Stimulated activated CD8-positive, alpha-beta memory T cell treated with anti-CD3 and anti-CD28 coated beads, Interleukin-2, amount 100 ng/mL, for 48 hours (primary cell): ENCODE measurements around the gene LILRA6.
"Not testable (repeated sequence)": the region's sequence is repeated elsewhere in the genome, so short reads cannot be mapped to it uniquely, and the experiment has no call there.

Experiments
- DNase-seq, 2 donors: peaks; one replicate each; pipeline ENCODE4 v3.0.0-alpha.2; 2020; ENCODE audit warnings: low read depth in 2 of 2

The LILRA6 gene

GRCh38 chr19:54231077-54231931, 11.3 kb downstream of the LILRA6 start:
- DNase-seq, result peak; percentile 70 to 86

GRCh38 chr19:54230031-54230430, 12.6 kb downstream of the LILRA6 start:
- DNase-seq, result no peak

GRCh38 chr19:54229146-54229545, 13.4 kb downstream of the LILRA6 start:
- DNase-seq, result no peak

GRCh38 chr19:54224619-54225018, 18.0 kb downstream of the LILRA6 start:
- DNase-seq, result not testable (repeated sequence)

GRCh38 chr19:54223937-54224281, 18.7 kb downstream of the LILRA6 start:
- not testable (repeated sequence) for DNase-seq

- DNase-seq, result not testable (repeated sequence)
Measured at GRCh38 chr19:54223277-54223936, 19.2 kb downstream of the LILRA6 start.

- not testable (repeated sequence) for DNase-seq
Measured at GRCh38 chr19:54222474-54223276, 19.9 kb downstream of the LILRA6 start, which contains the start of gene LILRB3. Gene LILRB3, minus strand, starts transcription at chr19:54223007. Its CDS starts 31 bp downstream, at chr19:54222976.

- not testable (repeated sequence) for DNase-seq
Measured at GRCh38 chr19:54221947-54222346, 20.6 kb downstream of the LILRA6 start.

GRCh38 chr19:54219702-54220101, 22.9 kb downstream of the LILRA6 start:
- DNase-seq, result not testable (repeated sequence)

GRCh38 chr19:54218960-54219661, 23.5 kb downstream of the LILRA6 start:
- no peak for DNase-seq

- DNase-seq, result no peak
Measured at GRCh38 chr19:54218259-54218658, 24.3 kb downstream of the LILRA6 start.

GRCh38 chr19:54217517-54218247, 24.9 kb downstream of the LILRA6 start:
- not testable (repeated sequence) for DNase-seq

GRCh38 chr19:54216869-54217268, 25.7 kb downstream of the LILRA6 start:
- DNase-seq, result no peak

- not testable (repeated sequence) for DNase-seq
Measured at GRCh38 chr19:54214734-54215133, 27.9 kb downstream of the LILRA6 start.

- not testable (repeated sequence) for DNase-seq
Measured at GRCh38 chr19:54214217-54214616, 28.4 kb downstream of the LILRA6 start.

- no peak for DNase-seq
Measured at GRCh38 chr19:54211235-54211634, 31.4 kb downstream of the LILRA6 start.

GRCh38 chr19:54209811-54210494, 32.6 kb downstream of the LILRA6 start:
- no peak for DNase-seq

- no peak for DNase-seq
Measured at GRCh38 chr19:54209058-54209810, 33.4 kb downstream of the LILRA6 start.

GRCh38 chr19:54208784-54209057, 33.9 kb downstream of the LILRA6 start:
- DNase-seq, result no peak
